Endodermal cell (in vitro differentiated cells): ENCODE results near the gene NPAS3. TPM values are rescaled to one million over a fixed set of nuclear protein-coding genes. Genes with fewer than 3 reads are reported as not detected.

Experiments
- DNase-seq: peaks from one replicate; pipeline ENCODE4 v3.0.0-alpha.2; 2017
- H3K27ac ChIP-seq: 2 replicates; pipeline ENCODE4 v1.5.1; 2013; ENCODE audit warnings: mild to moderate bottlenecking, low read depth, low read length, moderate library complexity
- H3K27me3 ChIP-seq: 2 replicates; pipeline ENCODE4 v1.6.1; 2013; ENCODE audit warnings: mild to moderate bottlenecking, low read length, moderate library complexity; ENCODE audit not compliant: insufficient read depth, control insufficient read depth, poor library complexity, severe bottlenecking
- H3K36me3 ChIP-seq: 2 replicates; pipeline ENCODE4 v1.7.0; 2013; ENCODE audit warnings: mild to moderate bottlenecking, low read length, moderate library complexity; ENCODE audit not compliant: control insufficient read depth, insufficient read depth
- H3K4me1 ChIP-seq: one replicate; pipeline ENCODE4 v1.7.0; 2013; ENCODE audit warnings: low read length; ENCODE audit not compliant: control insufficient read depth, insufficient read depth
- H3K4me3 ChIP-seq: 2 replicates; pipeline ENCODE4 v1.5.1; 2013; ENCODE audit warnings: mild to moderate bottlenecking, low read length, moderate library complexity
- H3K9ac ChIP-seq: 2 replicates; pipeline ENCODE4 v1.6.1; 2013; ENCODE audit warnings: mild to moderate bottlenecking, low read length, moderate library complexity; ENCODE audit not compliant: poor library complexity, severe bottlenecking; ENCODE audit errors: extremely low read depth
- H3K9me3 ChIP-seq: 2 replicates; pipeline ENCODE4 v1.6.1; 2013; ENCODE audit warnings: mild to moderate bottlenecking, low read length, moderate library complexity; ENCODE audit not compliant: control insufficient read depth
- H3K27ac Mint-ChIP-seq: 2 replicates; pipeline ENCODE4 v1.8.0; 2020; ENCODE audit warnings: mixed read lengths
- H3K27me3 Mint-ChIP-seq: 2 replicates; pipeline ENCODE4 v1.8.0; 2021; ENCODE audit warnings: mild to moderate bottlenecking, mixed read lengths; ENCODE audit not compliant: insufficient read depth
- H3K36me3 Mint-ChIP-seq: 2 replicates; pipeline ENCODE4 v1.8.0; 2020; ENCODE audit warnings: low read depth, mixed read lengths
- H3K4me1 Mint-ChIP-seq: 2 replicates; pipeline ENCODE4 v1.8.0; 2020; ENCODE audit warnings: mixed read lengths
- H3K4me3 Mint-ChIP-seq: 2 replicates; pipeline ENCODE4 v1.8.0; 2020; ENCODE audit warnings: mild to moderate bottlenecking, moderate library complexity, mixed read lengths
- H3K9me3 Mint-ChIP-seq: 2 replicates; pipeline ENCODE4 v1.8.0; 2020; ENCODE audit warnings: mild to moderate bottlenecking, mixed read lengths
- CTCF ChIP-seq: fragments of 200-600 bp; sonication (generic); conservative IDR thresholded peaks from 2 replicates; pipeline ENCODE4 v1.5.0; 2021; ENCODE audit warnings: antibody characterized with exemption, mild to moderate bottlenecking
- WGBS, 2 experiments: methylation state at CpG; one replicate each; pipeline versions ENCODE4 v1.1.5 to v1.1.7; 2013; ENCODE audit warnings: missing lambda C conversion rate in 2 of 2, mixed read lengths in 1 of 2; ENCODE audit not compliant: insufficient coverage in 1 of 2, insufficient read length in 1 of 2; 5-methylcytosine and 5-hydroxymethylcytosine counted together
- total RNA-seq, 2 donors: library from RNA; stranded (reverse); fragmentation: NEBNext Ultra II Directional in 1 of 2; extraction: Animal tissue kit (Norgen Biotek cat#: 25700) in 1 of 2; gene quantifications; 2 replicates in 1 of 2; 3 replicates in 1 of 2; pipeline ENCODE4 v1.2.1, GENCODE V29; 2021

NPAS3 gene
- total RNA-seq, 2 donors from 2014 or later: 1.4 to 1.6 TPM

GRCh38 chr14:33010495-33010894, 71.8 kb downstream of the NPAS3 start:
- WGBS, 2 experiments: 97 to 100% methylated on average over 2 to 3 of the region's 3 CpGs
- TF ChIP-seq CTCF: no peak

DNA sequence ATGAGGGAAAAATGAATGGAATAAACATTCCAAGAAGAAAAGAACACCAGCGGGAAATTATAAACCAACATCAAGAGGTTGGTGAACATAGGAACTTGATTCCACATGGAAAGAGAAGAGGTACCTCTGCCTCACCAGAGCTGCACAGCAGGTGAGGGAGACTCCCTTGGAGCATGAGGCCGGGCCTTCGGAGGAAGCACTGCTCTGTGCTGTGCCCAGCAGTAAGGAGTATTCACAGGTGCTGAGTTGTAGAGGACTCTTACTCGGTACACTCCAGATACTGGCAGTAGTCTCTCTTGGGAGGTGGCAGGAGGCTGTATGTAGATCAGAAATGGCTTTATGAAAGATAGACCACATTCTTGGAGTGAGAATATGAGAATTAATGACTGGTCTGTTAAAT, 76.0 kb downstream of the NPAS3 start:
- no peak for TF ChIP-seq CTCF
- Histone ChIP-seq H3K9ac (no peak overlapping the region), H3K4me1 (no peaks in the 10 kb centered on the region), H3K27me3 (no peaks in the 10 kb centered on the region), H3K27ac (no peak overlapping the region), H3K9me3 (no peaks in the 10 kb centered on the region), H3K36me3 (no peaks in the 10 kb centered on the region), H3K4me3 (no peak overlapping the region)
- Mint-ChIP-seq H3K4me1 (peaks cover 4% of the 10 kb centered on the region), H3K36me3 (no peaks in the 10 kb centered on the region), H3K4me3 (no peak overlapping the region), H3K27ac (no peak overlapping the region), H3K9me3 (no peaks in the 10 kb centered on the region), H3K27me3 (no peaks in the 10 kb centered on the region)
- 87 to 94% methylated on average over 3 to 4 of the region's 4 CpGs for WGBS, 2 experiments
- DNase-seq: no peak

More at GRCh38 chr14:33010495-33010894, 71.8 kb downstream of the NPAS3 start:
- Histone ChIP-seq H3K27ac (no peak overlapping the region), H3K9me3 (no peaks in the 10 kb centered on the region), H3K4me1 (no peaks in the 10 kb centered on the region), H3K9ac (no peak overlapping the region), H3K27me3 (no peaks in the 10 kb centered on the region), H3K36me3 (no peaks in the 10 kb centered on the region), H3K4me3 (no peak overlapping the region)
- Mint-ChIP-seq H3K27me3 (no peaks in the 10 kb centered on the region), H3K4me3 (no peak overlapping the region), H3K36me3 (no peaks in the 10 kb centered on the region), H3K4me1 (no peaks in the 10 kb centered on the region), H3K9me3 (no peaks in the 10 kb centered on the region), H3K27ac (no peak overlapping the region)
- DNase-seq: no peak

- Histone ChIP-seq H3K27me3 (no peaks in the 10 kb centered on the region), H3K9ac (no peak overlapping the region), H3K9me3 (no peaks in the 10 kb centered on the region), H3K27ac (no peak overlapping the region), H3K36me3 (no peaks in the 10 kb centered on the region), H3K4me3 (no peak overlapping the region), H3K4me1 (no peaks in the 10 kb centered on the region)
- DNase-seq: no peak
- 92% methylated on average over 1 of the region's 3 CpGs; no CpG with 5 or more reads in 1 of the 2 experiments for WGBS, 2 experiments
- no peaks in the 10 kb centered on the region for H3K27me3 Mint-ChIP-seq
- H3K4me1 Mint-ChIP-seq: peaks cover 4% of the 10 kb centered on the region
- H3K27ac Mint-ChIP-seq: no peak overlapping the region
- H3K9me3 Mint-ChIP-seq: no peaks in the 10 kb centered on the region
- no peak overlapping the region for H3K4me3 Mint-ChIP-seq
- TF ChIP-seq CTCF: no peak
- H3K36me3 Mint-ChIP-seq: no peaks in the 10 kb centered on the region
Observed at GRCh38 chr14:33016613-33017012, 77.9 kb downstream of the NPAS3 start.
